Neural progenitor cell (in vitro differentiated cells): ENCODE measurements around the gene TAF4B. TPM values are rescaled to one million over a fixed set of nuclear protein-coding genes. Genes with fewer than 3 reads are reported as not detected.

Source experiments
- DNase-seq: peaks from one replicate; pipeline ENCODE4 v3.0.0-alpha.2; 2016; ENCODE audit warnings: low spot score
- H2AFZ ChIP-seq: fragments of 200-600 bp; sonication (generic); replicated peaks from 2 replicates; pipeline ENCODE4 v1.6.1; 2016; ENCODE audit warnings: antibody characterized with exemption
- H3F3A ChIP-seq: fragments of 200-600 bp; sonication (generic); 2 replicates; pipeline ENCODE4 v1.6.1; 2016; ENCODE audit warnings: antibody characterized with exemption, low read depth
- H3K27ac ChIP-seq: fragments of 200-600 bp; sonication (generic); 2 replicates; pipeline ENCODE4 v1.5.1; 2016; ENCODE audit warnings: mild to moderate bottlenecking
- H3K27me3 ChIP-seq: fragments of 200-600 bp; sonication (generic); 2 replicates; pipeline ENCODE4 v1.6.1; 2016; ENCODE audit warnings: mild to moderate bottlenecking, moderate library complexity
- H3K36me3 ChIP-seq: fragments of 200-600 bp; sonication (generic); 2 replicates; pipeline ENCODE4 v1.5.1; 2016
- H3K4me1 ChIP-seq: fragments of 200-600 bp; sonication (generic); 2 replicates; pipeline ENCODE4 v1.6.1; 2016; ENCODE audit warnings: mixed run types
- H3K4me2 ChIP-seq: fragments of 200-600 bp; sonication (generic); 2 replicates; pipeline ENCODE4 v1.6.1; 2016
- H3K4me3 ChIP-seq: fragments of 200-600 bp; sonication (generic); 2 replicates; pipeline ENCODE4 v1.5.1; 2016
- H3K79me2 ChIP-seq: fragments of 200-600 bp; sonication (generic); 2 replicates; pipeline ENCODE4 v1.6.1; 2016; ENCODE audit warnings: low read depth
- H3K9ac ChIP-seq: fragments of 200-600 bp; sonication (generic); 2 replicates; pipeline ENCODE4 v1.6.1; 2016
- H3K9me3 ChIP-seq: fragments of 200-600 bp; sonication (generic); 2 replicates; pipeline ENCODE4 v1.5.1; 2016; ENCODE audit warnings: low read depth
- H4K20me1 ChIP-seq: fragments of 200-600 bp; sonication (generic); 2 replicates; pipeline ENCODE4 v1.6.1; 2016; ENCODE audit warnings: low read depth
- H3K27ac Mint-ChIP-seq: 3 replicates; pipeline ENCODE4 v1.8.0; 2021; ENCODE audit warnings: mixed read lengths
- H3K27me3 Mint-ChIP-seq: 2 replicates; pipeline ENCODE4 v1.8.0; 2022; ENCODE audit warnings: low read depth, mild to moderate bottlenecking, inconsistent platforms, moderate library complexity, mixed read lengths; ENCODE audit not compliant: insufficient read depth
- H3K36me3 Mint-ChIP-seq: 3 replicates; pipeline ENCODE4 v1.8.0; 2021; ENCODE audit warnings: mixed read lengths
- H3K4me1 Mint-ChIP-seq: 3 replicates; pipeline ENCODE4 v1.8.0; 2021; ENCODE audit warnings: mixed read lengths
- H3K4me3 Mint-ChIP-seq: 3 replicates; pipeline ENCODE4 v1.8.0; 2021; ENCODE audit warnings: mild to moderate bottlenecking, moderate library complexity, mixed read lengths
- H3K9me3 Mint-ChIP-seq: 3 replicates; pipeline ENCODE4 v1.8.0; 2020; ENCODE audit warnings: mixed read lengths
- CTCF ChIP-seq: fragments of 200-600 bp; sonication (generic); IDR thresholded peaks from 2 replicates; pipeline ENCODE4 v1.5.1; 2017; ENCODE audit warnings: antibody characterized with exemption, mild to moderate bottlenecking
- EZH2 ChIP-seq: fragments of 200-600 bp; sonication (generic); IDR thresholded peaks from 2 replicates; pipeline ENCODE4 v1.6.1; 2017; ENCODE audit warnings: antibody characterized with exemption, mild to moderate bottlenecking, moderate library complexity
- EZH2phosphoT487 ChIP-seq: fragments of 200-600 bp; sonication (generic); IDR thresholded peaks from 2 replicates; pipeline ENCODE4 v1.6.1; 2017; ENCODE audit warnings: antibody characterized with exemption
- total RNA-seq: library from RNA; depleted of rRNA; stranded (reverse); fragments of >200 nt; gene quantifications from 2 replicates; pipeline ENCODE4 v1.2.3, GENCODE V29; 2015; ENCODE audit warnings: low replicate concordance

TAF4B gene
- total RNA-seq, 1 donor from 2014 or later = 6.9 TPM

- TF ChIP-seq EZH2 (no peak), EZH2phosphoT487 (no peak), CTCF (no peak)
- Mint-ChIP-seq H3K36me3 (no peaks in the 10 kb centered on the region), H3K27ac (no peak overlapping the region), H3K27me3 (peaks cover 3% of the 10 kb centered on the region), H3K4me1 (peaks cover 18% of the 10 kb centered on the region), H3K9me3 (no peaks in the 10 kb centered on the region), H3K4me3 (no peak overlapping the region)
- H3K9ac ChIP-seq = no peak overlapping the region
- H3K27me3 ChIP-seq = no peaks in the 10 kb centered on the region
- H3K79me2 ChIP-seq = no peaks in the 10 kb centered on the region
- H2AFZ ChIP-seq = no peak overlapping the region
- no peak overlapping the region for H3K4me3 ChIP-seq
- no peak for DNase-seq
- no peaks in the 10 kb centered on the region for H4K20me1 ChIP-seq
- no peak overlapping the region for H3K4me2 ChIP-seq
- no peaks in the 10 kb centered on the region for H3K9me3 ChIP-seq
- H3K27ac ChIP-seq = no peak overlapping the region
- H3K36me3 ChIP-seq = no peaks in the 10 kb centered on the region
- no peaks in the 10 kb centered on the region for H3F3A ChIP-seq
- H3K4me1 ChIP-seq = no peaks in the 10 kb centered on the region
Observed at GRCh38 chr18:26425148-26425531, 198.9 kb downstream of the TAF4B start.

DNA sequence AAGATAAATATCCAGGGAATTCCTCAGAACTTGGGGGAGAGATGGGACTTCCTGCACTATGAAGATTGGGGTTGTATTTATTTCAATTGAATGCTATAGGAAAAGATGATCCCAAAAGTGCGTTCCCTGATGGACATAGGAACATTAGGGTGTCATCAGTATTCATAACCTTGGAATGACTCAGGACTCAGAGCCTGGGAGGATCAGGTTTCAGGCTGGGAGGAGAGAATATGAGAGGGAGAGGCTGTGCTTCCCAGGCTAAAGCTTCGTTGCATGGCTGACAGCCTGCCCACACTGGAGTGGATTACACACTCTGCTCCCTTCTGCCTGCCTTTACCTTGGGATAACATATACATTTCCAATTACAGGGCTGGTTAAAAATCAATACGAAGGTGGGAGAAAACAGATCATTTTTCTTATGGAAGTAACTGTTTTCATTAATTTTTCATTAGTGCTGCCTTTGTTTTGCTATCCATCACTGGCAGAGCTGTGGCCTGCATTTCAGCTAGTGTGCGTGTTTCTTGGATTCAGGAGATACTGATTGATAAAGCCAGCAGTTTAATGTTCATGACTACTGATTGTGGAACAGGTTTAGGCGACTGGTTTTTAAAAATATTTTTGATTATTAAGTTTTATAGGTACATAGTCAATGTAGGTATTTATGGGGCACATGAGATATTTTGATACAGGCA, 203.4 kb downstream of the TAF4B start:
- H3K36me3 Mint-ChIP-seq = no peaks in the 10 kb centered on the region
- H3K9ac ChIP-seq = no peak overlapping the region
- H3K27me3 Mint-ChIP-seq = peaks cover 4% of the 10 kb centered on the region
- DNase-seq = no peak
- no peak overlapping the region for H3K4me3 ChIP-seq
- TF ChIP-seq EZH2phosphoT487 (no peak), EZH2 (no peak), CTCF (no peak)
- no peaks in the 10 kb centered on the region for H3K36me3 ChIP-seq
- H3K27me3 ChIP-seq = no peaks in the 10 kb centered on the region
- H3K4me2 ChIP-seq = no peak overlapping the region
- no peaks in the 10 kb centered on the region for H3K9me3 Mint-ChIP-seq
- H3F3A ChIP-seq = no peaks in the 10 kb centered on the region
- no peak overlapping the region for H3K27ac ChIP-seq
- no peaks in the 10 kb centered on the region for H3K9me3 ChIP-seq
- H3K4me1 ChIP-seq = no peaks in the 10 kb centered on the region
- H3K4me1 Mint-ChIP-seq = peaks cover 16% of the 10 kb centered on the region
- peak overlapping the region; percentile 7 for H3K4me3 Mint-ChIP-seq
- H3K79me2 ChIP-seq = no peaks in the 10 kb centered on the region
- peak overlapping the region; percentile 78 for H3K27ac Mint-ChIP-seq
- no peak overlapping the region for H2AFZ ChIP-seq
- H4K20me1 ChIP-seq = no peaks in the 10 kb centered on the region

GRCh38 chr18:26432651-26433424, 206.6 kb downstream of the TAF4B start:
- Histone ChIP-seq H3K4me2 (no peak overlapping the region), H3K9ac (no peak overlapping the region), H3K79me2 (no peaks in the 10 kb centered on the region), H3K36me3 (no peaks in the 10 kb centered on the region), H2AFZ (no peak overlapping the region), H3K9me3 (no peaks in the 10 kb centered on the region), H3K27ac (no peak overlapping the region), H4K20me1 (no peaks in the 10 kb centered on the region), H3K27me3 (no peaks in the 10 kb centered on the region), H3F3A (no peaks in the 10 kb centered on the region), H3K4me3 (no peak overlapping the region), H3K4me1 (no peaks in the 10 kb centered on the region)
- Mint-ChIP-seq H3K4me1 (peaks cover 26% of the 10 kb centered on the region), H3K27me3 (peaks cover 6% of the 10 kb centered on the region), H3K36me3 (no peaks in the 10 kb centered on the region), H3K9me3 (no peaks in the 10 kb centered on the region), H3K4me3 (no peak overlapping the region), H3K27ac (peak overlapping the region; percentile 25)
- DNase-seq = no peak
- TF ChIP-seq CTCF = no peak
- no peak for TF ChIP-seq EZH2
- TF ChIP-seq EZH2phosphoT487 = no peak
